A549 (cell line): ENCODE measurements around the gene CRYGN. TPM values are rescaled to one million over a fixed set of nuclear protein-coding genes. Genes with fewer than 3 reads are reported as not detected.

Experiments
- ATAC-seq, 2 experiments: fragments of 200-7000 bp in 1 of 2; fragments of >200 bp in 1 of 2; cut with Nextera tagmentation in 1 of 2; cut with Tn5 transposase in 1 of 2; 3 replicates each; pipeline versions ENCODE4 v1.8.0 to v1.9.1; 2018 to 2020; ENCODE audit warnings: mild to moderate bottlenecking in 1 of 2, moderate library complexity in 1 of 2
- CTCF ChIA-PET: fragments of 300-600 bp; sonication (Branson Sonifier 250); formaldehyde crosslinking; extraction: SDS; loops from one replicate; lab custom pipeline; 2021; ENCODE audit warnings: antibody characterized with exemption, inconsistent platforms; lab: Yijun Ruan, JAX
- POLR2A ChIA-PET: fragments of 350-600 bp; formaldehyde crosslinking; extraction: SDS; loops from one replicate; lab custom pipeline; 2021; ENCODE audit warnings: antibody characterized with exemption, inconsistent platforms; lab: Yijun Ruan, JAX
- DNase-seq, 2 experiments: peaks; one replicate each; pipeline versions ENCODE4 v3.0.0 to v3.0.0-alpha.2; 2011 to 2016; ENCODE audit warnings: low read depth in 1 of 2, low spot score in 1 of 2
- FAIRE-seq: peaks from 2 replicates; lab custom pipeline; 2011; peaks lifted over from hg19 to GRCh38; lab: Jason Lieb, UNC
- H3K27ac ChIP-seq, 2 experiments: fragments of >200 bp; sonication (Bioruptor Twin); formaldehyde crosslinking; 3 replicates each; pipeline ENCODE4 v1.5.1; 2016 to 2017
- H3K4me1 ChIP-seq: fragments of >200 bp; sonication (Bioruptor Twin); formaldehyde crosslinking; 3 replicates; pipeline ENCODE4 v1.6.1; 2016
- H3K4me2 ChIP-seq: fragments of >200 bp; sonication (Bioruptor Twin); formaldehyde crosslinking; 3 replicates; pipeline ENCODE4 v1.6.1; 2016
- H3K4me3 ChIP-seq: fragments of >200 bp; sonication (Bioruptor Twin); formaldehyde crosslinking; 3 replicates; pipeline ENCODE4 v1.5.1; 2016
- H3K9me3 ChIP-seq: fragments of >200 bp; sonication (Bioruptor Twin); formaldehyde crosslinking; 3 replicates; pipeline ENCODE4 v1.6.1; 2016
- EP300 ChIP-seq, 2 experiments: fragments of >200 bp; sonication (Bioruptor Twin); formaldehyde crosslinking; IDR thresholded peaks; 2 replicates in 1 of 2; 3 replicates in 1 of 2; pipeline ENCODE4 v1.6.1; 2016 to 2017
- HDAC2 ChIP-seq: fragments of 200-600 bp; sonication (generic); IDR thresholded peaks from 2 replicates; pipeline ENCODE4 v1.6.1; 2016
- HOXB13 ChIP-seq: fragments of 250-450 bp; sonication (Bioruptor Pico); IDR thresholded peaks from 2 replicates; pipeline ENCODE4 v1.5.0; 2020; ENCODE audit warnings: low read depth, mild to moderate bottlenecking, moderate library complexity
- HOXB5 ChIP-seq: fragments of 250-450 bp; sonication (Bioruptor Pico); IDR thresholded peaks from 2 replicates; pipeline ENCODE4 v1.5.0; 2020; ENCODE audit warnings: mild to moderate bottlenecking, moderate library complexity
- JUN ChIP-seq, 2 experiments: fragments of >200 bp; sonication (Bioruptor Twin); formaldehyde crosslinking; IDR thresholded peaks; 2 replicates in 1 of 2; 3 replicates in 1 of 2; pipeline ENCODE4 v1.6.1; 2016 to 2017
- JUNB ChIP-seq: fragments of >200 bp; sonication (Bioruptor Twin); formaldehyde crosslinking; IDR thresholded peaks from 2 replicates; pipeline ENCODE4 v1.6.1; 2016
- MAFK ChIP-seq: fragments of 450-650 bp; IDR thresholded peaks from 2 replicates; pipeline ENCODE4 v1.6.1; 2014; ENCODE audit not compliant: partially characterized antibody
- MYC ChIP-seq: IDR thresholded peaks from 2 replicates; pipeline ENCODE4 v1.6.1; 2012; ENCODE audit warnings: mild to moderate bottlenecking, inconsistent platforms, low read length, improper control_type of control experiment, borderline replicate concordance
- NR3C1 ChIP-seq: fragments of >200 bp; sonication (Bioruptor Twin); formaldehyde crosslinking; IDR thresholded peaks from 3 replicates; pipeline ENCODE4 v1.6.1; 2017
- RCOR1 ChIP-seq: fragments of 150-350 bp; IDR thresholded peaks from 2 replicates; pipeline ENCODE4 v1.6.1; 2014; ENCODE audit warnings: antibody characterized with exemption, low read length, low read depth
- ZFP36 ChIP-seq: fragments of 450-650 bp; IDR thresholded peaks from 2 replicates; pipeline ENCODE4 v1.6.1; 2014; ENCODE audit warnings: borderline replicate concordance; ENCODE audit not compliant: partially characterized antibody
- WGBS: methylation state at CpG from one replicate; pipeline ENCODE4 v1.1.6; 2017; ENCODE audit errors: missing lambda C conversion rate; 5-methylcytosine and 5-hydroxymethylcytosine counted together
- polyA plus RNA-seq, 4 experiments: library from polyadenylated mRNA; depleted of rRNA in 3 of 4; stranded (reverse); fragments of >200 nt; fragmentation: RNase III in 1 of 4; extraction: RNeasy Plus Mini Kit Qiagen cat#74134 plus additional on column Dnase treatment in 1 of 4; gene quantifications; 2 replicates in 3 of 4; 3 replicates in 1 of 4; pipeline ENCODE4 v1.2.3, GENCODE V29; 2011 to 2017
- small RNA-seq, 6 experiments: library from RNA; depleted of rRNA; stranded (forward); fragments of <200 nt; gene quantifications; one replicate each; pipeline ENCODE3, GENCODE V24; 2012
- TF ChIP-seq, protein P1 (sequence below): fragments of 450-650 bp; IDR thresholded peaks from 2 replicates; pipeline ENCODE4 v1.6.1; 2014; ENCODE audit warnings: antibody characterized with exemption

CRYGN gene
- polyA plus RNA-seq, 2 of the 4 experiments (the other 2 are of a cell fraction), result not detected

DNA sequence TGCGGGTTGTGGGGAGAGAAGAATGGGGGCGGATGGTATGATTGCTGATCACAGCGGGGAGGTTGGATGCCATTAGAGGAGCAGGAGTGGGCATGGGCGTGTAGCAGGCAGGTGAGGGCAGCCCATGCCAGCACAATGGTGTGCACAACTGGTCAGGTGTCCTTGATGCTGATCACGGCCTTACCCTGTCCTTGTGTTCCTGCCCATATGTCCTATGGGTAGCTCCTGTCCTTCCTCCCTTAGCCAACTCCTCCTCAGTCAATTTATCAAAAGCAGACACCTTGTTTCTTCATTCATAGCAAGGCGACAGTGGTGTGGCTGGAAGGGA lies 60.8 kb downstream of the CRYGN start:
- Histone ChIP-seq H3K27ac (no peak overlapping the region), H3K4me3 (no peak overlapping the region), H3K4me1 (0 out of 3 replicates have a peak, but pooled peaks cover 2% of the 10 kb centered on the region), H3K4me2 (no peak overlapping the region), H3K9me3 (no peaks in the 10 kb centered on the region)
- FAIRE-seq (no peak), ATAC-seq (no peak), DNase-seq (no peak)
- ChIA-PET POLR2A (no interaction called here), CTCF (interaction anchor here (1.0 to 21.5 kb wide), 3 partner anchors 11 to 68 kb away, joined by 6 to 438 read pairs (median 24); partner anchors contain the start of gene CRYGN)
- no peak for TF ChIP-seq RCOR1
- TF ChIP-seq HOXB13 (CRISPR knock-in tag), result no peak
- TF ChIP-seq ZFP36, result no peak
- TF ChIP-seq EP300 (IDR thresholded peaks at IDR 0.05), result no peak
- TF ChIP-seq MYC, result no peak
- TF ChIP-seq, protein P1, sequence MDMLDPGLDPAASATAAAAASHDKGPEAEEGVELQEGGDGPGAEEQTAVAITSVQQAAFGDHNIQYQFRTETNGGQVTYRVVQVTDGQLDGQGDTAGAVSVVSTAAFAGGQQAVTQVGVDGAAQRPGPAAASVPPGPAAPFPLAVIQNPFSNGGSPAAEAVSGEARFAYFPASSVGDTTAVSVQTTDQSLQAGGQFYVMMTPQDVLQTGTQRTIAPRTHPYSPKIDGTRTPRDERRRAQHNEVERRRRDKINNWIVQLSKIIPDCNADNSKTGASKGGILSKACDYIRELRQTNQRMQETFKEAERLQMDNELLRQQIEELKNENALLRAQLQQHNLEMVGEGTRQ, result no peak
- no peak for TF ChIP-seq JUNB
- no peak for TF ChIP-seq HDAC2
- no peak for TF ChIP-seq JUN (IDR thresholded peaks at IDR 0.05)
- TF ChIP-seq MAFK, result no peak
- TF ChIP-seq HOXB5 (CRISPR knock-in tag), result no peak
- no peak for TF ChIP-seq NR3C1
- WGBS, result 83% methylated on average over 6 of the region's 6 CpGs

Small RNA genes within 50 kb of the gene (small RNA-seq; reads per million reads assigned to genes)
- gene MIR3907 (0 reads per million in 6 experiments), gene RN7SL76P (0 reads per million in 6 experiments)

Other genes starting within 250 kb of the CRYGN start
- not detected in 2 replicates for gene H2BK1, start 229.7 kb downstream of the CRYGN start, polyA plus RNA-seq (2011; rRNA removed)
- not detected in 3 replicates for gene H2BK1, start 229.7 kb downstream of the CRYGN start, polyA plus RNA-seq (2017; fragmentation: RNase III; extraction: RNeasy Plus Mini Kit Qiagen cat#74134 plus additional on column Dnase treatment)
- 47.8 and 53.8 TPM in 2 replicates for gene ABCF2, start 212.9 kb downstream of the CRYGN start, polyA plus RNA-seq (2011; rRNA removed)
- gene ABCF2, start 212.9 kb downstream of the CRYGN start, polyA plus RNA-seq (2017; fragmentation: RNase III; extraction: RNeasy Plus Mini Kit Qiagen cat#74134 plus additional on column Dnase treatment), result 69.1 to 76.3 TPM (median 70.9 TPM) in 3 replicates
- 14.9 and 17.2 TPM in 2 replicates for gene CHPF2, start 207.7 kb downstream of the CRYGN start, polyA plus RNA-seq (2011; rRNA removed)
- 24.7 to 29.6 TPM (median 28.0 TPM) in 3 replicates for gene CHPF2, start 207.7 kb downstream of the CRYGN start, polyA plus RNA-seq (2017; fragmentation: RNase III; extraction: RNeasy Plus Mini Kit Qiagen cat#74134 plus additional on column Dnase treatment)
- 12.5 and 14.5 TPM in 2 replicates for gene SMARCD3, start 191.4 kb downstream of the CRYGN start, polyA plus RNA-seq (2011; rRNA removed)
- gene SMARCD3, start 191.4 kb downstream of the CRYGN start, polyA plus RNA-seq (2017; fragmentation: RNase III; extraction: RNeasy Plus Mini Kit Qiagen cat#74134 plus additional on column Dnase treatment), result 10.6 to 11.9 TPM (median 11.6 TPM) in 3 replicates
- gene NUB1, start 98.3 kb downstream of the CRYGN start, polyA plus RNA-seq (2011; rRNA removed), result 65.6 and 105 TPM in 2 replicates
- 42.5 to 45.1 TPM (median 45.0 TPM) in 3 replicates for gene NUB1, start 98.3 kb downstream of the CRYGN start, polyA plus RNA-seq (2017; fragmentation: RNase III; extraction: RNeasy Plus Mini Kit Qiagen cat#74134 plus additional on column Dnase treatment)
- 0.19 and 0.44 TPM in 2 replicates for gene WDR86, start 30.1 kb downstream of the CRYGN start, polyA plus RNA-seq (2011; rRNA removed)
- gene WDR86, start 30.1 kb downstream of the CRYGN start, polyA plus RNA-seq (2017; fragmentation: RNase III; extraction: RNeasy Plus Mini Kit Qiagen cat#74134 plus additional on column Dnase treatment), result 0.17 to 0.28 TPM (median 0.18 TPM) in 3 replicates
- gene RHEB, start 79.8 kb upstream of the CRYGN start, polyA plus RNA-seq (2011; rRNA removed), result 148 and 198 TPM in 2 replicates
- gene RHEB, start 79.8 kb upstream of the CRYGN start, polyA plus RNA-seq (2017; fragmentation: RNase III; extraction: RNeasy Plus Mini Kit Qiagen cat#74134 plus additional on column Dnase treatment), result 102 to 112 TPM (median 110 TPM) in 3 replicates